GM18873 (cell line): Measurements from ENCODE around the gene IFNA10.
"Not testable (repeated sequence)": the region's sequence is repeated elsewhere in the genome, so short reads cannot be mapped to it uniquely, and the experiment has no call there.

Experiments used
- ATAC-seq: cut with Tn5 transposase; IDR thresholded peaks from one replicate; pipeline ENCODE4 v1.9.1; 2021; ENCODE audit warnings: mild to moderate bottlenecking, moderate library complexity, moderate number of reproducible peaks; ENCODE audit not compliant: unreplicated experiment, low FRiP score

The IFNA10 gene

DNA sequence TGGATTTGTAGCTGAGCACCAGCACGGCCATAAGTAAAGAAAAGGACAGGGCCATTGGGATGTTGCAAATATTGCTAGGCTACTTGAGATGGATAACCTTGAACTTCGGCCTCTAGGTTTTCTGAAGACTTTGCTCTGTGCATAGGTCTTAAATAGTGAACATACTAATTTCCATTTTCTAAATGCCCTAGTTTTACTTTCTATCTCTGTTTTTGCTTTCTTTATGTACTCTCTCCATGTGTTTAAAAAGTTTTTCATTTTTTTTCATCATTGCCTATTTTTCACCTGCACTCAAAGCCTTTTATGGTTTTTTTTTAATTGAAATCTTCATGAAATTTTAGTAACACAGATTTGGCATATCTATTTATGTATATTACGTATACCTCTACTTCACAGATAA is at the start of gene IFNA10:
TSS of gene IFNA10 (minus strand) at position 101 of the 400 bp plus-strand sequence. CDS start at position 55, 46 bp downstream.
- ATAC-seq: not testable (repeated sequence)

DNA sequence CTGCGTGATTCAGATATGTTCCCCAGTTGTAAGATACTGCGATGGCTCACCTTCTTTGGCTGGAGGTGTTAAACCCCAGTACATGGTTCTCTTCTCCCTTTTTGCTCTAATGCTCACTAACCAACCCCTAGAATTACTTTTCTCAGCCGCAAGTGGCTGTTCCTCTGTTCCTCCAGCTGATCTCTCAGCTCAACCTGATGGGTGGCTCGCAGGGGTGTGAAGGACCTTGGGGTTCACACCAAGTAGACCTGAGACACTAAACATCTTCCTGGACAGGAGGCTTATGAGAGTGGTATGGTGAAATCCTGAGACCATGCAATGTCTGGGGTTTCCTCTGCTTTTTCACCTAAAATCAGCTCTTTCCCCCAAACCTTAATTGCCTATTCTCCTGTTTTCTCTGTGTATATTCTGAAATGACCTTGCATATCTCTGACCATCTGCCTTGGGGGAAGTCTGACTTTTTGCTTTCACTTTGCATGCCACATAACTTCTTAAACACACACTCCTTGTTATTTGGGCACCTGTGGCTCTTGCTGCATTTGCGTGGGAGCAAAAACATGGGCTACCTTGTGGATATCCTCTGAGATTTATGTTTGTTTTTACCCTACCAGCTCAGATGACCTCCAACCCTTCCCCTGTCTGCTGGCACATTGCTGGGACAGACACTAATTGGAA is 48.7 kb upstream of the IFNA10 start:
- ATAC-seq: no peak

DNA sequence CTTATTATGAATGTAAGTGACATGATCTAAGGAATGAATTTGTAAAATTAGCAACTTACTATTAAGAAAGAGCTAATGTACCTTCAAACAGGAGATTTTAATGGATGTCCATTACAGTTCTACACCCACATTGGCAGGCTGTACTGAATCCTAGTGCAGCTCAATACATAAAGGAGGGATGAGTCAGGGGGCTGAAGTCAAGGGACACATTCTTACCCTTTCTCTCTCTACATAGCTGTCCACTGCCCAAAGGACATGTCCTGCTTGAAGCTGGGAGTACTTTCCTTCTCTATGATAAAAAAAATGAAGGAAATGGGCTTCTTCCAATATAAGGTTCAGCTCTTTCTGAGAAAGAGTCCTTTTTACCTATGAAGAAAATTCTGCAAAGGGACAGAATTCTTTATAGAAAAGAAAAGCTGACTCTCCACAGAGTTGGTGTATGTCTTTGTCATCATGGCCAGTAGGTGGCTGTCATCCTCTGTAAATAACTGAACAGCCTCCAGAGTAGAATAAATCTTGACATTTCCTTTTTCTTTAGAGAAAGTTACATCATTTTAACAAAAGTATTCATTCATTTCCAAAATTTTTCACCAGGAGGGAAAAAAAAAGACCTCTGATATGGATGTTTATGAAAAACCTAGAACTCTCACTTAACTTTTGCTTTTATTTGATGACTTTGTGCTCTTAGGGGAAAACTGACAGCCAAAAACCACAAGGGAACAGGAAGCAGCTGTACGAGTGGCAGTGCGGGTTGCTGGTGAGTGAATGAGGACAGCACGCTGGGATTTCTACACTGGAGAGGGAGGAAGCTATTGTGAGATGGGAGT is 46.0 kb upstream of the IFNA10 start:
- peak; percentile 48 for ATAC-seq

DNA sequence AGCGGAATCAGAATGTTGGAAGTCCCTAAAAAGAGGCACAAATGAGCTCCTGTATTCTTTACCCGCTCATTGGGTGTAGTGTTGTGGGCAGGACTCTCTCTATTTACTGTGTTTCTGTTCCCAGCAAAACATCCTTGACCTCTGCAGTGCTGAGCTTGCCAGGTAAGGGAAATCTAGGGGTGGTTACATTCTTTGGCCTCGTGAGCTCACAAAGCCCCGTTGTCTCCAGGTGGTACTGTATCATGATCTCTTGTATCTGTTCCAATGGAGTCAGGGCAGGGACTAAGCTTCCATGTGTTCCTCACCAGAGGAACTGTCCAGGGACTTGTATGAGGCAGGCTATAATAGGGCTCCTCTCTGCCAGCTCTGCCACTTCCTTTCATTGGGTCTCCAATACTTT is 44.7 kb upstream of the IFNA10 start:
- ATAC-seq: no peak

DNA sequence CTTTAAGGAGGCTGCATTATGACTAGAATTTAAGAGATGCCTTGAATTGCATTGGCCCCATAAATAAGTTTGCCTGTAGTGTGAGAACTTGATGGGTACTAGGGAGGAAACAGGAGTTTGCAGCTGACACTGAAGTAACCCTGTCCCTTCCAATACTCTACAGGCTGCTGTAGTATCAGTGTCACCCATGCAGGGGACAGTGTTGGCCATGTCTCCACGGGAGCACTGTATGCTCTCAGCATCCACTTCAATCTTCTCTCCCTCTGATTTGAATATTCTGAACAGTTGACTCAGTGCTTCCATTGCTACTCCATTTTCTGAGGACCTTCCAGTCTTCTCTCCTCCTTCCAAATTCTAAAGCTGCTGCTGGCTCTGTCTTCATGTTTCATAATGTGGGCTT is 44.2 kb upstream of the IFNA10 start:
- ATAC-seq: no peak

DNA sequence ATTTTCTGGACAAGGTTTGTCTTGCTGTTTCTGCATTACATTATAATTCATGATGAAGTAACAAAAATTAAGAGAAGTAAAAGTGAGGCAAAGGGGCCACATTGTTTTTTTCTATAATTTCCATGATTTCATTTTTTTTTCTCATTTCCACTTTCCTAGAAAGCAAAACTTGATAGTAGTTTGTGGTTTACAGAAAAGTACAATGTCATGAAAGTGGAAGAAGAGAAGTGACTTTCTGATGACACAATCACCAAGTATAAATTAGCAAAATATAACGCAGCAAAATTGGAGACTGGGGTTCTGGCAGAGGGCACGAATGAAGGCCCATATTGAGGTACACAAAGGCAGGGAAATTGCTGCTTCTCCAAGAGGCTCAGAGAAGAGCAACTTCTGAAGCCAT is 37.9 kb upstream of the IFNA10 start:
- no peak for ATAC-seq

DNA sequence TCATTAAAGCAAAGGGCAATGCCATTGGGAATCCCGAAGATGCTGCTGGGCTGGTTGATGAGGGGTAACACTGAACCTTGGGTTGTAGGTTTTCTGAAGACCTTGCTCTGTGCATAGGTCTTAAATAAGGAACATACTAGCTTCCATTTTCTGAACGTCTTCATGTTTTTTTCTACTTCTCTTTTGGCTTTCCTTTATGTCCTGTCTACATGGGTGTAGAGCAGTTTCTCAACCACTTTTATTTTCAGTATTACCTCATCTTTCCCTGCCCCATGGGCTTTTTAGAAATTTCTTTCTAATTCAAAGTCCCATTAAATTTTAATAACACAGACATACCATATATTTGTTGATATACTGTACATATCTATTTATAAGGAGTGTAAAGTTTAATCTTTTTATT is 33.0 kb upstream of the IFNA10 start, which contains the start of gene IFNA14:
TSS of gene IFNA14 (minus strand) at position 95 of the 400 bp plus-strand sequence. CDS start at position 25, 70 bp downstream.
- no peak for ATAC-seq

DNA sequence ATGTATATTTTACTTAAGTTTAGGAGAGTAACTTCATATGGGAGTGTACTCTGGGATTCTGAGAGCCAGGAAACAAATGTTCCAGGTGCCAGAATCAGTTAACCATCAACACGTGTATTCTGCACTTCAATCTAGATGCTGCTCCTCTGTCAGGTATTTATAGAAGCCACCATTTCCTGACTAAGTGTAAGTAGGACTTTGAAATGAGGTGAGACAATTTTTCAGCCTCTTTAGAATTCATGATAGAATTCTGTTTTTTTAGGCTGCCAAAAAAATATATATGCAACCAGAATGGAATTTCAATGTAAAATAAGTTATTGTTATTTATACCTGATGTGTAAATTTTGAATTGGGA is 29.4 kb upstream of the IFNA10 start:
- ATAC-seq: not testable (repeated sequence)

DNA sequence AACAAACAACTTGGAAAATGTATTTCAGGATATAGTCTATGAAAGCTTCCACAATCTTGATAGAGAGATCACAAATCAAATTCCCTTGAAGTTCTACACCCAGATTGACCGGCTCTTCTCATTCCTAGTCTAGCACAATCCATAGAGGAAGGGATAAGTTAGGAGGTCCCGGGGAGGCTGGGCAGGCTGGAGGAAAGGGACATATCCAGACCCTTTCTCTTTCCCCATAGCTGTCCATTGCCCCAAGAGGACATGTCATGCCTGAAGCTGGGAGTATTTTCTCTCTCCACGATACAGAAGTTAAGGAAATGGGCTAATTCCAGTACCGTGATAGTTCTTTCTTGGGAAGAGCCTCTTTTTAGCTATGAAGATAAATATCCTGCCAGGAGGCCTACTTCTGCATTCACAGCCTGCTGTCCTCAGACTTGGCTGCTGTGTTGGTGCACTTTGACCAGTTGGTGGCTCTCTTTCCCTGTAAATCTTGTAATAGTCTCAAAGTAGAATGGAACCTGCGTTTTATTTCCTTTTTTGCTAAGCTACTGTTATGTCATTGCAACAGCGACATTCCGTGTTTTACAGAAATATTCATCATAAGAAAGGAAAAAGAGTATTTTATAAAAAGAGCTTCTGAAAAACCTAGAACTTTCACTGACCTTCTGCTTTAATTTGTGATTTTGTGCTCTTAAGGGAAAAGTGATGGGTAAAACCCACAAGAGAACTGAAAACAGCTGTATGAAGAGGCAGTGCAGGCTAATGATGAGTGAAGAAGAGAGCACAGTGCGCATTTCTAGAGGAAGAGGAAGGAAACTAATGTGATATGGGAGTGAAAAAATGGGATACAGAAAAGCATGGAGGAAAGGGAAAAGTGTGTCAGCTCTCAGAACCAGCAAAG is 28.8 kb upstream of the IFNA10 start:
- peak; percentile 57 for ATAC-seq

DNA sequence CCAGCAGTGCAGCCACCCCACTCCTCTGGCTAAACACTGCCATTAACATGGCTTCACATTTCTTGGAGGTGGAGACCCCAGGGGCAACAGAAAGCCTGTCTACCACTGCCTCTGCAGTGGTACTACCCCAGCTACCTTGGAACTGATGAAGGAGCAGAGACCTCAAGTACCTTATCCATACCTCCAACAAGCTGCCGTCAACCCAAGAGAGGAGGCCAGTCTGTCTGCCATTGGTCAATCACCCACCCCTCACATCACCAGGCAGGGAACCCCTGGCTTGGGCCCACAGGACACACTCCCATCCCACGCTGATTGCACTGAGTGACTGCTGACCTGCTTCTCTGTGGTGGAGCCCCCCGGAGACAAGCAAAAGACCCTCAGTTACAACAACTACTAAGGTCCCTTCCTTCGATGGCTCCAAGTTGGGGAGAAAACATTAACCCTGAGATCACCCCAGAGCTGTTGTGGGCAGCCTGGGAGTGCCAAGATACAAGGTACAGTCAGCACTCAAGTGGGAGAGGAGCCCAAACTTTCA is 27.3 kb upstream of the IFNA10 start:
- ATAC-seq: no peak

DNA sequence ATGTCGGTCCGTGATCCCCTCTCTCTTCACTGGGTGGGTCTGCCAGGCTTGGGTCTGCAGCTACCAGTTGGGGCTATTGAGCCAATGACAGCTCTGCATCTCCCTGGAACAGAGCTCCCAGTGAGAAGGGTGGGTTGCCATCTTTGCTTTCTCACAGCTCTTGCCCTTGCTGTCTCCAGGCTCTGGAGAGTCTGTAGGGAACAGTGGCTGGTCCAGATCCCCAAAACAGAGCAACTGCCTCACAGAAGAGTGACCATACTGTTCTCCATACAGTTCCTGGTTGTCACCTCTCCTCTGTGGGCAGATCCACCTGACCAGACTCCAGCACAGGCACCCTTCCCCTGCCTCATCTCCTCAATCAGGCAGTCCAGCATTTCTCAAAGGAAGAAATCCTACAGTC is 26.3 kb upstream of the IFNA10 start:
- no peak for ATAC-seq

DNA sequence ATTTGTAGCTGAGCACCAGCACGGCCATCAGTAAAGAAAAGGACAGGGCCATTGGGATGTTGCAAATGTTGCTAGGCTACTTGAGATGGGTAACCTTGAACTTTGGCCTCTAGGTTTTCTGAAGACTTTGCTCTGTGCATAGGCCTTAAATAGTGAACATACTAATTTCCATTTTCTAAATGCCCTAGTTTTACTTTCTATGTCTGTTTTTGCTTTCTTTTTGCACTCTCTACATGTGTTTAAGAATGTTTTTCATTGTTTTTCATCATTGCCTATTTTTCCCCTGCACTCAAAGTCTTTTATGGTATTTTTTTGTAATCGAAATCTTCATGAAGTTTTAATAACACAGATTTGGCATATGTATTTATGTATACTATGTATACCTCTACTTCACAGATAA is 21.2 kb upstream of the IFNA10 start, which contains the start of gene IFNA17:
TSS of gene IFNA17 (minus strand) at position 101 of the 400 bp plus-strand sequence. CDS start at position 52, 49 bp downstream.
- ATAC-seq: no peak

DNA sequence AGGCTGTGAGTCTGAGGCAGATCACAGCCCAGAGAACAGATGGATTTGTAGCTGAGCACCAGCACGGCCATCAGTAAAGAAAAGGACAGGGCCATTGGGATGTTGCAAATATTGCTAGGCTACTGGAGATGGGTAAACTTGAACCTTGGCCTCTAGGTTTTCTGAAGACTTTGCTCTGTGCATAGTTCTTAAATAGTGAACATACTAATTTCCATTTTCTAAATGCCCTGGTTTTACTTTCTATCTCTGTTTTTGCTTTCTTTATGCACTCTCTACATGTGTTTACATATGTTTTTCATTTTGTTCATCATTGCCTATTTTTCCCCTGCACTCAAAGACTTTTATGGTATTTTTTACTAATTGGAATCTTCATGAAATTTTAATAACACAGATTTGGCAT is 10.3 kb upstream of the IFNA10 start, which contains the start of gene IFNA16:
TSS of gene IFNA16 (minus strand) at position 101 of the 400 bp plus-strand sequence. CDS start at position 95, 6 bp downstream.
- ATAC-seq: not testable (repeated sequence)

DNA sequence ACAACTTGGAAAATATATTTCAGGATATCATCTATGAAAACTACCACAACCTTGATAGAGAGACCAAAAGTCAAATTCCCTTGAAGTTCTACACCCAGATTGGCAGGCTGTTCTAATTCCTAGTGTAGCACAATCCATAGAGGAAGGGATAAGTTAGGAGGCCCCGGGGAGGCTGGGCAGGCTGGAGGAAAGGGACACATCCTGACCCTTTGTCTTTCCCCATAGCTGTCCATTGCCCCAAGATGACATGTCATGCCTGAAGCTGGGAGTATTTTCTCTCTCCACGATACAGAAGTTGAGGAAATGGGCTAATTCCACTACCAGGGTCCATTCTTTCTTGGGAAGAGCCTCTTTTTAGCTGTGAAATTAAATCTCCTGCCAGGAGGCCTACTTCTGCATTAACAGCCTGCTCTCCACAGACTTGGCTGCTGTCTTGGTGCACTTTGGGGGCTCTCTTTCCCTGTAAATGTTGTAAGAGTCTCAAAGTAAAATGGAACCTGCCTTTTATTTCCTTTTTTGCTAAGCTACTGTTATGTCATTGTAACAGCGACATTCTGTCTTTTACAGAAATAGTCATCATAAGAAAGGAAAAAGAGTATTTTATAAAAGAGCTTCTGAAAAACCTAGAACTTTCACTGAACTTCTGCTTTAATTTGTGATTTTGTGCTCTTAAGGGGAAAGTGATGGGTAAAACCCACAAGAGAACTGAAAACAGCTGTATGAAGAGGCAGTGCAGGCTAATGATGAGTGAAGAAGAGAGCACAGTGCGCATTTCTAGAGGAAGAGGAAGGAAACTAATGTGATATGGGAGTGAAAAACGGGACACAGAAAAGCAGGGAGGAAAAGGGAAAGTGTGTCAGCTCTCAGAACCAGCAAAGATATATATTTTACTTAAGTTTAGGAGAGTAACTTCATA is 6.7 kb upstream of the IFNA10 start:
- peak; percentile 67 for ATAC-seq

DNA sequence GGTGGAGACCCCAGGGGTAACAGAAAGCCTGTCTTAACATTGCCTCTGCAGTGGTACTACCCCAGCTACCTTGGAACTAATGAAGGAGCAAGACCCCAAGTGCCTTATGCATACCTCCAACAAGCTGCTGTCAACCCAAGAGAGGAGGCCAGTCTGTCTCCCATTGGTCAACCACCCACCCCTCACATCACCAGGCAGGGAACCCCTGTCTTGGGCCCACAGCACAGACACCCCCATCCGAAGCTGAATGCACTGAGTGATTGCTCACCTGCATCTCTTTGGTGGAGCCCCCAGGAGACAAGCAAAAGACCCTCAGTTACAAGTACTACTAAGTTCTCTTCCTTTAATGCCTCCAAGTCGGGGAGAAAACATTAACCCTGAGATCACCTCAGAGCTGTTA is 5.2 kb upstream of the IFNA10 start:
- not testable (repeated sequence) for ATAC-seq

DNA sequence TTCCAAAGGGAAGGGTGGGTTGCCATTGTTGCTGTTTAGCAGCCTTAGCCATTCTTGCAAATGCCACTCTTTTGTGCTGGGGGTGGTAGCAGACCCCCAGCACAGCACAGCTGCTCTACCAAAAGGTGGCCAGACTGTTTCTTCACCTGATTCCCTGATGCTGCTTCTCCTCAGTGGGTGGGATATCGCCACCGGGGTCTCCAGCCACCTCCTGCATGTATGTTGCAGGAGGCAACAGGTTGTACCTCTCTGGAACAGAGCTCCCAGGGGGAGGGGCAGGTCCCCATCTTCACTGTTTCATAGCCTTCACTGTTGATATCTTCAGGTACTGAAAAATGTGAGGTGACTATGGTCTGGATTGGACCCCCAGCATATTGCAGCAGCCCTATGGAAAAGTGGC is 3.8 kb upstream of the IFNA10 start:
- ATAC-seq: not testable (repeated sequence)

DNA sequence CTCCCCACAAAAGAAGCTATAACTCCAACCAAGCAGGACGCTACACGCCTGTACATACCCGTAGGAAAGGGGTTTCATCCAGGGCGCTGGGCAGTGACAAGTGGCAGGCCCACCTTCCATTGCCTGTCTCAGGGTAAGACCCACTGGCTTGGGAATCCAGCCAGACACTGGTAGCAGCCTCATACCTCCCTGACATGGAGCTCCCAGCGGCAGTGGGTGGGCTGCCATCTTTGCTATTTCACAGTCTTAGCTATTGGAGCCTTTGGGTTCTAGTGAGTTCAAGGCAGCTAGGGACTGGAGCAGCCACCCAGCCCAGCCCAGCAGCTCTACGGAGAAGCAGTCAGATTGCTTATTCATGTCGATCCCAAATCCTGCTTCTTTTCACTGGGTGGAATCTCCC is 3.4 kb upstream of the IFNA10 start:
- no peak for ATAC-seq

DNA sequence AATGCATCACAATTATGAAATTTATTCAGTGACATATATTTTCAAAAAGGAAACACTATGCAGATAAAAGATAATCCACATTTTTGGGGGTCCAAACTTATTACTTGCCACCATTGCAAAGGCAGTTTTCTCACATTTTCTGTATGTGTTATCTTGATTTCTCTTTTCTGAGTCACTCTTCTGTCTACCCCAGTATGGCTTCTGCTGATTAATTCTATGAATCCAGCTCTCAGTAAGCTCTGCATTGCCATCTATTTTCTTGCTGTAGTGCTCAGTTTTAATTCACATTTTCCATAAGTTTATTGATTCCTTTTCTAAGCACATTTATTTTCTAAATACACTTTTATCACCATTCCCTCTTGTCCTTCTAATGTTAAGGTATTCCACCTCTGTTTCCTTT is 1.7 kb downstream of the IFNA10 start:
- ATAC-seq: no peak

DNA sequence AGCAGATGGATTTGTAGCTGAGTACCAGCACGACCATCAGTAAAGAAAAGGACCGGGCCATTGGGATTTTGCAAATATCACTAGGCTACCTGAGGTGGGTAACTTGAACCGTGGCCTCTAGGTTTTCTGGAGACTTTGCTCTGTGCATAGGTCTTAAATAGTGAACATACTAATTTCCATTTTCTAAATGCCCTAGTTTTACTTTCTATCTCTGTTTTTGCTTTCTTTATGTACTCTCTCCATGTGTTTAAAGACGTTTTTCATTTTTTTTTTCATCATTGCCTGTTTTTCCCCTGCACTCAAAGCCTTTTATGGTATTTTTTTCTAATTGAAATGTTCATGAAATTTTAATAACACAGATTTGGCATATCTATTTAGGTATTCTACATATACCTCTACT is 4.8 kb downstream of the IFNA10 start, which contains the start of gene IFNA7:
TSS of gene IFNA7 (minus strand) at position 101 of the 400 bp plus-strand sequence. CDS start at position 61, 40 bp downstream.
- not testable (repeated sequence) for ATAC-seq
